ENCODE data around the gene NECTIN2. TPM values are rescaled to one million over a fixed set of nuclear protein-coding genes. Genes with fewer than 3 reads are reported as not detected.

NECTIN2 gene
- total RNA-seq, 1 experiment from 2014 or later, result 176 TPM

DNA sequence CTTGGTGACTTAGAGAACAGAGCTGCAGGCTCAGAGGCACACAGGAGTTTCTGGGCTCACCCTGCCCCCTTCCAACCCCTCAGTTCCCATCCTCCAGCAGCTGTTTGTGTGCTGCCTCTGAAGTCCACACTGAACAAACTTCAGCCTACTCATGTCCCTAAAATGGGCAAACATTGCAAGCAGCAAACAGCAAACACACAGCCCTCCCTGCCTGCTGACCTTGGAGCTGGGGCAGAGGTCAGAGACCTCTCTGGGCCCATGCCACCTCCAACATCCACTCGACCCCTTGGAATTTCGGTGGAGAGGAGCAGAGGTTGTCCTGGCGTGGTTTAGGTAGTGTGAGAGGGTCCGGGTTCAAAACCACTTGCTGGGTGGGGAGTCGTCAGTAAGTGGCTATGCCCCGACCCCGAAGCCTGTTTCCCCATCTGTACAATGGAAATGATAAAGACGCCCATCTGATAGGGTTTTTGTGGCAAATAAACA lies 78.2 kb downstream of the NECTIN2 start:
- Histone ChIP-seq H4K91ac (ENCODE audit: insufficient read length, low read depth, low read length) (no peak overlapping the region), H3K4me2 (ENCODE audit: insufficient read depth, insufficient read length, low read length) (no peak overlapping the region), H3K27ac (ENCODE audit: insufficient read length, low read depth, low read length) (no peak overlapping the region), H2BK120ac (ENCODE audit: low read depth, low read length, poor library complexity, severe bottlenecking) (no peak overlapping the region), H3K9me3 (ENCODE audit: control insufficient read depth, low read depth, low read length) (no peaks in the 10 kb centered on the region), H4K5ac (ENCODE audit: insufficient read length, low read depth, low read length) (no peak overlapping the region), H3K4me1 (ENCODE audit: insufficient read depth, low read length) (no peaks in the 10 kb centered on the region; the same call in 1 of the 2 replicates), H4K20me1 (ENCODE audit: control insufficient read depth, insufficient read depth, insufficient read length) (no peaks in the 10 kb centered on the region), H2BK12ac (ENCODE audit: insufficient read length, low read depth, low read length) (no peak overlapping the region), H3K18ac (ENCODE audit: insufficient read length, low read depth, low read length) (no peak overlapping the region), H2BK20ac (ENCODE audit: low read depth, low read length, poor library complexity, severe bottlenecking) (no peak overlapping the region), H3K79me2 (ENCODE audit: insufficient read depth, low read length) (no peaks in the 10 kb centered on the region), H3K79me1 (ENCODE audit: insufficient read depth, low read depth, low read length, poor library complexity, severe bottlenecking) (no peaks in the 10 kb centered on the region), H3T11ph (ENCODE audit: low read length) (no peak overlapping the region), H3K14ac (ENCODE audit: insufficient read depth, low read length) (no peak overlapping the region), H3K9ac (ENCODE audit: extremely low read depth, insufficient read length, low read length) (no peak overlapping the region), H3K56ac (ENCODE audit: insufficient read length, low read depth, low read length) (no peak overlapping the region), H2BK5ac (ENCODE audit: insufficient read length, low read length) (no peak overlapping the region), H3K27me3 (ENCODE audit: insufficient read depth, low read length) (no peaks in the 10 kb centered on the region), H2AK5ac (ENCODE audit: insufficient read length, low read length) (no peak overlapping the region), H2AFZ (ENCODE audit: low read length) (no peak overlapping the region), H2BK15ac (ENCODE audit: low read depth, low read length) (0 out of 2 replicates have a peak overlapping the region, but pooled peaks have one; percentile 37), H3K23me2 (ENCODE audit: insufficient read length, low read depth, low read length, poor library complexity, severe bottlenecking) (no peaks in the 10 kb centered on the region), H3K4ac (ENCODE audit: low read depth, low read length) (no peak overlapping the region), H3K23ac (ENCODE audit: insufficient read length, low read depth, low read length) (no peak overlapping the region), H4K8ac (replicated peaks; ENCODE audit: insufficient read length, low read depth, low read length) (no peak overlapping the region)
- peaks cover 2 to 4% (median 4%) of the 10 kb centered on the region in 3 experiments; a peak in 4 of 7 replicates for H3K36me3 Mint-ChIP-seq (ENCODE audit: insufficient read depth in 1 of 3, low read depth in 3 of 3)
- no peak overlapping the region for H3K27ac Mint-ChIP-seq
- no peak overlapping the region for H3K4me3 Mint-ChIP-seq
- peaks cover 25% of the 10 kb centered on the region for H3K27me3 Mint-ChIP-seq (ENCODE audit: low read depth)
- H3K9me3 Mint-ChIP-seq, result peaks cover 0 to 5% of the 10 kb centered on the region in 2 experiments; a peak in 2 of 5 replicates
- DNase-seq, result no peak
- WGBS (ENCODE audit: extremely low coverage, insufficient read length, low lambda C conversion rate), result no CpG with 5 or more reads among the region's 8 CpGs
- TF ChIP-seq, protein P1, sequence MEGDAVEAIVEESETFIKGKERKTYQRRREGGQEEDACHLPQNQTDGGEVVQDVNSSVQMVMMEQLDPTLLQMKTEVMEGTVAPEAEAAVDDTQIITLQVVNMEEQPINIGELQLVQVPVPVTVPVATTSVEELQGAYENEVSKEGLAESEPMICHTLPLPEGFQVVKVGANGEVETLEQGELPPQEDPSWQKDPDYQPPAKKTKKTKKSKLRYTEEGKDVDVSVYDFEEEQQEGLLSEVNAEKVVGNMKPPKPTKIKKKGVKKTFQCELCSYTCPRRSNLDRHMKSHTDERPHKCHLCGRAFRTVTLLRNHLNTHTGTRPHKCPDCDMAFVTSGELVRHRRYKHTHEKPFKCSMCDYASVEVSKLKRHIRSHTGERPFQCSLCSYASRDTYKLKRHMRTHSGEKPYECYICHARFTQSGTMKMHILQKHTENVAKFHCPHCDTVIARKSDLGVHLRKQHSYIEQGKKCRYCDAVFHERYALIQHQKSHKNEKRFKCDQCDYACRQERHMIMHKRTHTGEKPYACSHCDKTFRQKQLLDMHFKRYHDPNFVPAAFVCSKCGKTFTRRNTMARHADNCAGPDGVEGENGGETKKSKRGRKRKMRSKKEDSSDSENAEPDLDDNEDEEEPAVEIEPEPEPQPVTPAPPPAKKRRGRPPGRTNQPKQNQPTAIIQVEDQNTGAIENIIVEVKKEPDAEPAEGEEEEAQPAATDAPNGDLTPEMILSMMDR (conservative IDR thresholded peaks at IDR 0.05), result no peak
- peaks cover 14 to 19% of the 10 kb centered on the region in 2 experiments for H3K4me1 Mint-ChIP-seq

Data from H9 (cell line).